ACHN (cell line): ENCODE data around the gene TESK1.
"Not testable (repeated sequence)": the region's sequence is repeated elsewhere in the genome, so short reads cannot be mapped to it uniquely, and the experiment has no call there.

Source experiments
- DNase-seq: peaks from one replicate; pipeline ENCODE4 v3.0.0-alpha.2; 2015
- in situ Hi-C: cut with HindIII; loops from 2 replicates; pipeline ENCODE4 v1.10.0; 2017; ENCODE audit warnings: low sequenced_read_pairs, low pct_ligation_motif_present, low pct_unique_long_range_greater_than_20kb

TESK1 gene

GRCh38 chr9:35609001-35609819 is 4.1 kb downstream of the TESK1 start:
- DNase-seq, result no peak
- in situ Hi-C loops, result no loop called here

DNA sequence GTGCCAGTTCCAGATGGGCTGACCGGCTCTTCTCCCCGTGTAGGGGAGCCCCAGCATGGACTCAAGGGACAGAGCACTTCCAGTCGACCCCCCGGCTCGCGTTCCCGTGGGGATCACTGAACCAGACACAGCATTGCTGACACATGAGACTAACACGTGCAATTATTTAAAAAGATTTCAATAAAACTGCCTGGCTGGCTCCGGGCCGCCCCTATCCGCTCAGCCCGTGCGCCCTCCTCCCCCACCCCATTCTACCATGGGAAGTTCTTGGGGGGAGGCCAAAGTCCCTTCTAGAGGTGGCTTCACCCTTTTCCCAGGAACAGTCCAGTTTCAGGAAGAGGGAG is 4.7 kb downstream of the TESK1 start:
- in situ Hi-C loops, result no loop called here
- DNase-seq, result no peak

GRCh38 chr9:35611230-35611797 is 6.3 kb downstream of the TESK1 start:
- in situ Hi-C loops, result no loop called here
- peak; percentile 40 for DNase-seq

GRCh38 chr9:35612066-35612465 is 7.0 kb downstream of the TESK1 start:
- in situ Hi-C loops, DNase-seq: not testable (repeated sequence)

- in situ Hi-C loops, result no loop called here
- no peak for DNase-seq
These were observed 7.8 kb downstream of the TESK1 start for GRCh38 chr9:35612843-35613242.

GRCh38 chr9:35615981-35616680 is 11.1 kb downstream of the TESK1 start:
- in situ Hi-C loops, result no loop called here
- no peak for DNase-seq

- peak; percentile 40 for DNase-seq
- in situ Hi-C loops, result no loop called here
These were observed 11.8 kb downstream of the TESK1 start for GRCh38 chr9:35616681-35617459.

GRCh38 chr9:35617548-35617947 is 12.5 kb downstream of the TESK1 start:
- no peak for DNase-seq
- in situ Hi-C loops, result no loop called here

GRCh38 chr9:35618325-35618727 is 13.3 kb downstream of the TESK1 start, which contains the start of gene CD72:
TSS of gene CD72 (minus strand) at chr9:35618413. CDS start at chr9:35618303, 110 bp downstream.
- no peak for DNase-seq
- in situ Hi-C loops, result no loop called here

DNA sequence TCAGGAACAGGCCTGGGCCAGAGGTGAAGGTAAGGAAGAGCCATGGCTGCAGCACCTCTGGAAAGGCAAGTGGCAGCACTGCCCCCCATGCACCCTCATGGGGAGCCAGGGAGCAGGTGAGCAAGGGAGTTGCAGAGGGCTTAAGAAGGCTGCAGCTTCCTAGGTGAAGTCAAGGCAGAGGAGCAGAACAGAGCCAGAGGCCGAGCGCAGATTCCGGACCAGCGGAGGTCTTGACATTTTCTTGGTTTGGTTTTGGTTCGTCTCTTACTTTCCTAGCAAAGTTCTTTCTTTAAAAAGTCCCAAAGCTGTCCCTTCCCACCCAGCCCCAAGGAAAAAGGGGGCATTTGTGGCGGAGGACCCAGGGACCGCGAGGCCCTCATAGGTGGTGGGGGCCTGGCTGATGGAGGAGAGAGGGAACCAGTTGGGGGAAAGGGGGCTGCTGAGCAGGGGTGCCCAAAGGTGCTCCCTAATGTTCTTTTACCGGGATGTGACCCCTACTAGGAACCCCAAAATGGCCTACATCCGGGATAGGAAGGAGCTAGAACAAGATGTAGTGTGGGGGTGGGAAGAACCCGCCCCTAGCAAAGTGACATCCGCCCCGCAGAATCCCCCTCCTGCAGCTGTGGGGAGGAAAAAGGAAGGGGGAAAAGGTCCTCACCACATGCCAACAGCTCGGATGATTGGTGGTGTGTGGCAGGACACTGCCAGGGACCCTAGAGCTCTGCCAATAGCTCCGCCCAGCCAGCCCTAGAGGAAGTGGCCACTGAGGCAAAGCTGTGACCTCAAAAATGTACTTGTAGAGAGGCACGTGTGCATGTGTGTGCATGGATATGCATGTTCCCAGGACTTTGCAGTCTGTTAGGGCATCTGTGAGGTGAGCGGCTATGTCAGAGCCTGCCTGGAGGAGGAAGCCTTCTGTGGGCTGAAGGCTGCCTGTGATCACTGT is 14.1 kb downstream of the TESK1 start:
- DNase-seq, result no peak
- in situ Hi-C loops, result no loop called here

GRCh38 chr9:35619800-35620158 is 14.7 kb downstream of the TESK1 start:
- no peak for DNase-seq
- in situ Hi-C loops, result no loop called here

GRCh38 chr9:35627575-35627974 is 22.5 kb downstream of the TESK1 start:
- in situ Hi-C loops, result no loop called here
- no peak for DNase-seq

GRCh38 chr9:35628389-35628991 is 23.4 kb downstream of the TESK1 start:
- in situ Hi-C loops, result no loop called here
- no peak for DNase-seq

DNA sequence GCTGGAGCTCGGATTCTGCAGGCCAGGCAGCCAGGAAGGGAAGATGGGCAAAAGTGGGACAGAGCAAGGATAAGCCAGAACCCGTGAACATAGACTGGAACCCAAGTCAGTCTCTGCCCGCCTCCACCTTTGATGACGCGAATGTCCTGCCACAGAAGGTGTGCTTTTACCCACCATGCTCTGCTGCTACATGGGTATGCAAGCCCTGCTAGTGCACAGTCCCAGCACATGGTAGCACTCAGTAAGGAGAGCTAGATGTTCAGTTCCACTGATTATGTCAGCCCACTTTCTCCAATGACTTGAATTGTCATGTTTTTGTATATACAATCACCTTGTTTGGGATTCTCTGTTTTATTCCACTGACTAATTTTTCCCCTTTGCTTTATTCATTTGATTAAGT is 24.5 kb downstream of the TESK1 start:
- DNase-seq, result no peak
- in situ Hi-C loops, result no loop called here

GRCh38 chr9:35635730-35636129 is 30.7 kb downstream of the TESK1 start:
- DNase-seq, result no peak
- in situ Hi-C loops, result no loop called here

DNA sequence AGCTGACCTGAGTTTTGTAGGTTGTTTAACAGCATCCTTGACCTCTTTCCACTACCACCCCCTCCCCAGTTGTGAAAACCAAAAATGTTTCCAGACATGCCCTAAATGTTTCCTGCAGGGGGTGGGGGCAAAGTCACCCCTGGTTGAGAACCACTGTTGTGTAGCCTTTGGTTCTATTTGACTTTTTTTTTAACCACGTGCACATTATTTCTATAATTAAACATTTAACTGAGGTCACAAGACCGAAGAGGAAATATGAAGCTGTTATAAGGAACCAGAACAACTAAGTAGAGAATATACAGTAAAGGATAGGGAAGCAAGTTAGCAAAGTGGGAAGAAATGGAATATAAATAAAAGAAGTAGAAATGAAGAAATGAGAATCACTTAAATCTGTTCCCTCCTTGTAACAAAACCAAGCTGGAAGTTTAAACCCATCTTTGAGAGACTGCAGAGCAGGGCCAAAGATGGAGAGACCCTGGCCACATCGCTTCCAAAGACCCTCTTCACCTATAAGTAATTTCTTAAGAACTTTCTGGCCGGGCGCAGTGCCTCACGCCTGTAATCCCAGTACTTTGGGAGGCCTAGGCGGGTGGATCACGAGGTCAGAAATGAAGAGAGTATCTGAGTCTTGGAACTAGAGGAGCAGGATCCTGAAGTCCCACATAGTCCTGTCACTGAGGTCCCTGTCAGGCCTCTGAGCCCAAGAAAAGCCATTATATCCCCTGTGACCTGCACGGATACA is 31.2 kb downstream of the TESK1 start:
- no peak for DNase-seq
- in situ Hi-C loops, result no loop called here

- DNase-seq, in situ Hi-C loops: not testable (repeated sequence)
These were observed 31.8 kb downstream of the TESK1 start for GRCh38 chr9:35636877-35637246.
